PC-3 (cell line): ENCODE measurements around the gene ASXL1. TPM values are rescaled to one million over a fixed set of nuclear protein-coding genes. Genes with fewer than 3 reads are reported as not detected.

Source experiments
- ATAC-seq: fragments of 200-7000 bp; cut with Tn5 transposase; 2 replicates; pipeline ENCODE4 v1.9.1; 2020; ENCODE audit warnings: mild to moderate bottlenecking, moderate library complexity
- BruUV-seq: library from RNA; stranded (reverse); fragments of 400-500 nt; replicated peaks from 2 replicates; lab custom pipeline; 2021; lab: Mats Ljungman, UMichigan
- CTCF ChIA-PET: fragments of 300-600 bp; sonication (Branson Sonifier 250); formaldehyde crosslinking; loops from one replicate; lab custom pipeline; 2022; ENCODE audit warnings: antibody characterized with exemption; lab: Charles Lee
- POLR2A ChIA-PET: fragments of 300-600 bp; sonication (Branson Sonifier 250); formaldehyde crosslinking; loops from one replicate; lab custom pipeline; 2022; ENCODE audit warnings: antibody characterized with exemption; ENCODE audit not compliant: unreplicated experiment; lab: Charles Lee
- DNase-seq: peaks from one replicate; pipeline ENCODE4 v3.0.0-alpha.2; 2015
- H2AFZ ChIP-seq: fragments of 300-600 bp; sonication (generic); 2 replicates; pipeline ENCODE4 v1.6.0; 2016; ENCODE audit warnings: antibody characterized with exemption, low read length
- H3F3A ChIP-seq: fragments of 300-600 bp; sonication (generic); one replicate; pipeline ENCODE4 v1.6.0; 2017; ENCODE audit warnings: antibody characterized with exemption, low read length, control low read depth, mild to moderate bottlenecking; ENCODE audit not compliant: unreplicated experiment
- H3K27ac ChIP-seq: fragments of 300-600 bp; sonication (generic); 2 replicates; pipeline ENCODE4 v1.5.1; 2016; ENCODE audit warnings: mild to moderate bottlenecking, low read length
- H3K27me3 ChIP-seq: fragments of 300-600 bp; sonication (generic); 2 replicates; pipeline ENCODE4 v1.6.1; 2016; ENCODE audit warnings: low read length, mixed read lengths
- H3K36me3 ChIP-seq: fragments of 300-600 bp; sonication (generic); 2 replicates; pipeline ENCODE4 v1.6.1; 2016; ENCODE audit warnings: low read depth, mixed run types, low read length, mixed read lengths
- H3K4me1 ChIP-seq: fragments of 300-600 bp; sonication (generic); 2 replicates; pipeline ENCODE4 v1.5.1; 2016; ENCODE audit warnings: low read length; ENCODE audit not compliant: insufficient read depth
- H3K4me2 ChIP-seq: fragments of 300-600 bp; sonication (generic); 2 replicates; pipeline ENCODE4 v1.6.0; 2016; ENCODE audit warnings: low read length
- H3K4me3 ChIP-seq: fragments of 300-600 bp; sonication (generic); 2 replicates; pipeline ENCODE4 v1.5.1; 2016; ENCODE audit warnings: mild to moderate bottlenecking, low read length, mixed read lengths
- H3K79me2 ChIP-seq: fragments of 300-600 bp; sonication (generic); 2 replicates; pipeline ENCODE4 v1.6.1; 2017; ENCODE audit warnings: low read length, mixed read lengths
- H3K9ac ChIP-seq: fragments of 300-600 bp; sonication (generic); 2 replicates; pipeline ENCODE4 v1.6.0; 2016; ENCODE audit warnings: mild to moderate bottlenecking, low read length
- H3K9me2 ChIP-seq: fragments of 300-600 bp; sonication (generic); replicated peaks from 2 replicates; pipeline ENCODE4 v1.6.1; 2016; ENCODE audit warnings: mixed run types, low read length, mixed read lengths
- H3K9me3 ChIP-seq: fragments of 300-600 bp; sonication (generic); 2 replicates; pipeline ENCODE4 v1.6.1; 2016; ENCODE audit warnings: low read length, mixed read lengths
- H4K20me1 ChIP-seq: fragments of 300-600 bp; sonication (generic); 2 replicates; pipeline ENCODE4 v1.6.1; 2016; ENCODE audit warnings: low read length, mixed read lengths
- CTCF ChIP-seq: fragments of 300-600 bp; sonication (generic); conservative IDR thresholded peaks from 2 replicates; pipeline ENCODE4 v1.5.1; 2017; ENCODE audit warnings: antibody characterized with exemption, low read depth, mild to moderate bottlenecking, low read length
- EZH2 ChIP-seq: fragments of 300-600 bp; sonication (generic); IDR thresholded peaks from one replicate; pipeline ENCODE4 v1.6.1; 2017; ENCODE audit warnings: antibody characterized with exemption, mild to moderate bottlenecking, low read length; ENCODE audit not compliant: unreplicated experiment
- EZH2phosphoT487 ChIP-seq: fragments of 300-600 bp; sonication (generic); IDR thresholded peaks from 2 replicates; pipeline ENCODE4 v1.6.1; 2018; ENCODE audit warnings: mild to moderate bottlenecking, antibody characterized with exemption, low read length, borderline replicate concordance
- intact Hi-C: fragments of 100-400 bp; cut with micrococcal nuclease; formaldehyde crosslinking; loops from 2 replicates; pipeline ENCODE4 v1.9.0; 2023
- total RNA-seq: library from RNA; depleted of rRNA; stranded (reverse); fragments of >200 nt; gene quantifications from 2 replicates; pipeline ENCODE4 v1.2.3, GENCODE V29; 2014

The ASXL1 gene
- total RNA-seq, 1 experiment from 2014 or later: 42.8 TPM

GRCh38 chr20:32479697-32480171 lies 121.6 kb downstream of the ASXL1 start:
- CTCF ChIA-PET: no interaction called here
- intact Hi-C loops: no loop called here

GRCh38 chr20:32480371-32481241 lies 122.5 kb downstream of the ASXL1 start:
- TF ChIP-seq EZH2: no peak
- no peak for TF ChIP-seq CTCF
- no peak for TF ChIP-seq EZH2phosphoT487
- Histone ChIP-seq H3K27ac (no peak overlapping the region), H3K9ac (no peak overlapping the region), H3K9me2 (no peaks in the 10 kb centered on the region), H4K20me1 (no peaks in the 10 kb centered on the region), H3K36me3 (no peaks in the 10 kb centered on the region), H2AFZ (no peak overlapping the region), H3K4me2 (no peak overlapping the region), H3F3A (no peaks in the 10 kb centered on the region), H3K4me3 (no peak overlapping the region), H3K9me3 (no peaks in the 10 kb centered on the region), H3K27me3 (no peaks in the 10 kb centered on the region), H3K79me2 (peaks cover 37% of the 10 kb centered on the region), H3K4me1 (peaks cover 17% of the 10 kb centered on the region)
- CTCF ChIA-PET: no interaction called here
- POLR2A ChIA-PET: no interaction called here
- TSS peak; percentile 24 for BruUV-seq
- intact Hi-C loops: no loop called here
- DNase-seq: no peak
- no peak for ATAC-seq

More at GRCh38 chr20:32479697-32480171, 121.6 kb downstream of the ASXL1 start:
- ATAC-seq (no peak), DNase-seq (no peak)
- no TSS peak for BruUV-seq
- H2AFZ ChIP-seq: no peak overlapping the region
- no peak overlapping the region for H3K9ac ChIP-seq
- H3F3A ChIP-seq: no peaks in the 10 kb centered on the region
- no peaks in the 10 kb centered on the region for H3K27me3 ChIP-seq
- H3K9me2 ChIP-seq: no peaks in the 10 kb centered on the region
- H3K79me2 ChIP-seq: peaks cover 37% of the 10 kb centered on the region
- H4K20me1 ChIP-seq: no peaks in the 10 kb centered on the region
- H3K4me3 ChIP-seq: no peak overlapping the region
- H3K4me2 ChIP-seq: no peak overlapping the region
- H3K4me1 ChIP-seq: peaks cover 21% of the 10 kb centered on the region
- no peak overlapping the region for H3K27ac ChIP-seq
- TF ChIP-seq CTCF (no peak), EZH2phosphoT487 (no peak), EZH2 (no peak)
- H3K9me3 ChIP-seq: no peaks in the 10 kb centered on the region
- no peaks in the 10 kb centered on the region for H3K36me3 ChIP-seq
- POLR2A ChIA-PET: no interaction called here
